HUES64 (cell line): ENCODE results near the gene TRIM5. TPM values are rescaled to one million over a fixed set of nuclear protein-coding genes. Genes with fewer than 3 reads are reported as not detected.
A peak's percentile ranks its signal among the peaks of the same experiment; 100 is the strongest.
"Not testable (repeated sequence)": the region's sequence is repeated elsewhere in the genome, so short reads cannot be mapped to it uniquely, and the experiment has no call there.

ENCODE experiments used
- H3K27ac ChIP-seq: 2 replicates; pipeline ENCODE4 v1.7.0; 2013; ENCODE audit warnings: low read depth, low read length, inconsistent platforms
- H3K27me3 ChIP-seq: 2 replicates; pipeline ENCODE4 v1.6.1; 2013; ENCODE audit warnings: mild to moderate bottlenecking, low read length; ENCODE audit not compliant: insufficient read depth
- H3K36me3 ChIP-seq: 2 replicates; pipeline ENCODE4 v1.6.1; 2013; ENCODE audit warnings: mild to moderate bottlenecking, low read length; ENCODE audit not compliant: insufficient read depth
- H3K4me1 ChIP-seq: 2 replicates; pipeline ENCODE4 v1.6.1; 2013; ENCODE audit warnings: mild to moderate bottlenecking, low read length, moderate library complexity; ENCODE audit not compliant: insufficient read depth
- H3K4me3 ChIP-seq: 2 replicates; pipeline ENCODE4 v1.5.1; 2013; ENCODE audit warnings: mild to moderate bottlenecking, low read length, moderate library complexity
- H3K9ac ChIP-seq: 2 replicates; pipeline ENCODE4 v1.6.1; 2013; ENCODE audit warnings: mild to moderate bottlenecking, low read depth, low read length
- H3K9me3 ChIP-seq: 2 replicates; pipeline ENCODE4 v1.6.1; 2013; ENCODE audit warnings: low read depth, low read length; ENCODE audit not compliant: insufficient read depth
- WGBS: fragments of 150-250, 120-280 bp; methylation state at CpG from one replicate; pipeline ENCODE4 v1.1.7; 2013; ENCODE audit warnings: missing lambda C conversion rate; 5-methylcytosine and 5-hydroxymethylcytosine counted together
- polyA plus RNA-seq, 2 experiments: library from polyadenylated mRNA; stranded (reverse); fragments of 50-300 nt; gene quantifications; one replicate each; pipeline ENCODE4 v1.2.3, GENCODE V29; 2013

Gene TRIM5, protein sequence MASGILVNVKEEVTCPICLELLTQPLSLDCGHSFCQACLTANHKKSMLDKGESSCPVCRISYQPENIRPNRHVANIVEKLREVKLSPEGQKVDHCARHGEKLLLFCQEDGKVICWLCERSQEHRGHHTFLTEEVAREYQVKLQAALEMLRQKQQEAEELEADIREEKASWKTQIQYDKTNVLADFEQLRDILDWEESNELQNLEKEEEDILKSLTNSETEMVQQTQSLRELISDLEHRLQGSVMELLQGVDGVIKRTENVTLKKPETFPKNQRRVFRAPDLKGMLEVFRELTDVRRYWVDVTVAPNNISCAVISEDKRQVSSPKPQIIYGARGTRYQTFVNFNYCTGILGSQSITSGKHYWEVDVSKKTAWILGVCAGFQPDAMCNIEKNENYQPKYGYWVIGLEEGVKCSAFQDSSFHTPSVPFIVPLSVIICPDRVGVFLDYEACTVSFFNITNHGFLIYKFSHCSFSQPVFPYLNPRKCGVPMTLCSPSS
- 19.5 TPM for polyA plus RNA-seq (2013, experiment 1 of 2)
- polyA plus RNA-seq (2013, experiment 2 of 2) = 23.3 TPM

DNA sequence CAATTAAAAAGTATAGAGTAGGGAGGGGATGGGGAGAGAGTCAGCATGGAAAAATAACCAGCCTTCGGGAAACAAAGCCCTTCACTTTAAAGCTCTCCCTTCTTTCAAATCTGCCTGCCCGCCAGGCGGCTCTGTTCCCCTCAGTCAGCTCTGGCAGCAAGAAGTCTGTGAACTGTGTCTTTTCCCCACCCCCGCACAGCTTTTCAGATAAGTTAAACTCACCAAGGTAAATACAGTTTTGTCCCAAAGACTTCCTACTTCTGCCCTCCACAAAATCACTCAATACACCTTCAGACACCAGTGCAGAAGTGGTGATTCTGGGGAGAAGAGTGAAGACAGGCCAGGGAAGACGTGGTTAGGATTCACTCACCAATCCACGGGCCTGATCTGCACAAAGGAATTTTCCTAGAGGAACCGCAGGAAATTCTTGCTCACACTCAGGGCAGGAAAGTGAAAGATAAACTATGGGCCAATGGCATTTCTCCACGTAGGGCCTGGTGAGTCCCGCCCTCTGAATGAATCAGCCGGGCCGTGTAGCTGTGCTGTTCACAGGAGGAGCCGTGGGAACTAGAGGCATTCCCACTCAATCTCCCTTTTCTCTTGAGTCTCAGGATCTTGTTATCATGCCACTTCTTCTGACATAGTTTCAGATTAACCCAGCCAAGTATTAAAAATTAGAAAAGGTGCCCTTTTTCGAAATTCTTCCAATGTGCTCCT is at the start of gene TRIM5:
TRIM5 (minus strand) TSS at position 429 of the 717 bp plus-strand sequence. CDS start 4,897 bp downstream, outside the sequence.
- Histone ChIP-seq H3K9ac (peak within 1 kb of the TSS; percentile 87), H3K9me3 (no peaks in the 10 kb centered on the region), H3K36me3 (peaks cover 6% of the 10 kb centered on the region), H3K27ac (peak within 1 kb of the TSS; percentile 94), H3K4me1 (peaks cover 18% of the 10 kb centered on the region), H3K4me3 (peak within 1 kb of the TSS; percentile 57), H3K27me3 (no peaks in the 10 kb centered on the region)
- WGBS = 21% methylated on average over 13 of the region's 13 CpGs

GRCh38 chr11:5727691-5728090 is 42.8 kb upstream of the TRIM5 start:
- Histone ChIP-seq H3K4me1 (no peaks in the 10 kb centered on the region), H3K9ac (no peak overlapping the region), H3K36me3 (no peaks in the 10 kb centered on the region), H3K27ac (no peak overlapping the region), H3K4me3 (no peak overlapping the region), H3K27me3 (no peaks in the 10 kb centered on the region), H3K9me3 (no peaks in the 10 kb centered on the region)
- WGBS = 89% methylated on average over 1 of the region's 1 CpG

- 90% methylated on average over 1 of the region's 1 CpG for WGBS
- H3K4me3 ChIP-seq = no peak overlapping the region
- no peaks in the 10 kb centered on the region for H3K27me3 ChIP-seq
Observed at GRCh38 chr11:5726351-5726750, 41.5 kb upstream of the TRIM5 start.

DNA sequence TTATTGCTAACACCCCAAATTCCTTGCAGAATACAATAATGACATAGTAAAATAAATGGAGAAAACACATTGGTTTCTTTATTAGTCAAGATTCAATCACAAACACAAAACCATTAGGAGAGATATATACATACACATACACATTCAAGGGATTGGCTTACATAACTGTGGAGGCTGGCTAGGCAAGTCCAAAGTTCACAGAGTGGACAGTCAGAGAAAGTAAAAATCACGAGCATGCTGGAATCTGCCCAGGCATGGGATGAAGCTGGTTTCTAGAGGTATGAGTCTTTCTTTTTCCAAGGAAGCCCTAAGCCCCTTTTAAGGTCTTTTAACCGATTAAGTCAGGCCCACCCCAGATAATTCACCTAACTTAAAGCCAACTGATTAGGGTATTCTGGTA is 37.7 kb upstream of the TRIM5 start:
- Histone ChIP-seq H3K27me3 (no peaks in the 10 kb centered on the region), H3K36me3 (no peaks in the 10 kb centered on the region), H3K4me3 (no peak overlapping the region), H3K9ac (no peak overlapping the region), H3K27ac (no peak overlapping the region), H3K9me3 (no peaks in the 10 kb centered on the region), H3K4me1 (no peaks in the 10 kb centered on the region)
- WGBS = 90% methylated on average over 2 of the region's 2 CpGs

More at GRCh38 chr11:5726351-5726750, 41.5 kb upstream of the TRIM5 start:
- Histone ChIP-seq H3K9ac (no peak overlapping the region), H3K27ac (no peak overlapping the region), H3K36me3 (no peaks in the 10 kb centered on the region), H3K4me1 (no peaks in the 10 kb centered on the region), H3K9me3 (no peaks in the 10 kb centered on the region)

GRCh38 chr11:5719703-5720495 is 35.0 kb upstream of the TRIM5 start:
- 100% methylated on average over 2 of the region's 3 CpGs for WGBS
- Histone ChIP-seq H3K4me3 (no peak overlapping the region), H3K27me3 (no peaks in the 10 kb centered on the region), H3K9ac (no peak overlapping the region), H3K4me1 (no peaks in the 10 kb centered on the region), H3K9me3 (no peaks in the 10 kb centered on the region), H3K27ac (no peak overlapping the region), H3K36me3 (no peaks in the 10 kb centered on the region)

GRCh38 chr11:5716518-5716917 is 31.6 kb upstream of the TRIM5 start:
- WGBS = 91% methylated on average over 1 of the region's 1 CpG
- not testable (repeated sequence) for H3K9me3 ChIP-seq, H3K9ac ChIP-seq, H3K4me1 ChIP-seq, H3K4me3 ChIP-seq, H3K27me3 ChIP-seq, H3K27ac ChIP-seq, H3K36me3 ChIP-seq

DNA sequence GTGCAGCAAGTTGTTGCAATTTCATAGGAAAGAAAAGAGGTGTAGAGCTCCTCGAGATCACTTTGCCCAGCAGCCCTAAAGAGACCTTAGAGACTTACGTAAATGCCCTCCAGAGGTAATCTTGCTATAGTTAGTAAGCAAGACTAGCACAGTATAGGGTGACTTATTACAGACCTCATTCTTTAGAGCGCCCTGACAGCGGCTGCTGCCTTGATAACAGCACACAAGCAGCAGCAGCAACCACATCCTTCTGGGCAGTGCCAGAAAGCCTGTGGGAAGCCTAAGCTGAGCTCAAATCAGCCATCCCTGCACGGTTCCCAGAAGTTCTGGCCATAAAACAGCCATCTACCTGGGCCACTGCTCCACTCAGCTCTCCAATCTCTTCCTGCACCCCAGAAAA is 28.8 kb upstream of the TRIM5 start:
- no peak overlapping the region for H3K27ac ChIP-seq
- H3K27me3 ChIP-seq = no peaks in the 10 kb centered on the region
- H3K9ac ChIP-seq = no peak overlapping the region
- H3K9me3 ChIP-seq = no peaks in the 10 kb centered on the region
- no peaks in the 10 kb centered on the region for H3K4me1 ChIP-seq
- peaks cover 3% of the 10 kb centered on the region; the same call in 1 of the 2 replicates for H3K36me3 ChIP-seq
- WGBS = 92% methylated on average over 5 of the region's 5 CpGs
- no peak overlapping the region for H3K4me3 ChIP-seq

DNA sequence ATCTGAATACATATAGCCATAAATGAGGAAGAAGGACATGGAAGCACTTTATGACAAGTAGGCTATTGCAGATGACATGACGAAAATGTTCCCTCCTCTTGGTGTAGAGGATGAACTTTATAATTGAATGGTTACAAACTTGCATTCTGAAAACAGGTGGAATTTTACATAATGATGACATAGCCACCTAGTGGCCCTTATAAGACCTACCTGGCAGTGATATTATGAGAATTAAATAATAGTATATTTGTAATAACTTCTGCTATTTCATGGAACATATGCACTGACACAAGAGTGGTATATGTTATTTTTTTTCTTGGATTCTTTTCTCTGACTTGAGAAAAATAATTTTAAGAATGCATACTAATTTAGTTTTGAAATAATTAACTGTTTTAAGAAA is 27.6 kb upstream of the TRIM5 start:
- Histone ChIP-seq H3K27ac (no peak overlapping the region), H3K4me1 (no peaks in the 10 kb centered on the region), H3K4me3 (no peak overlapping the region), H3K27me3 (no peaks in the 10 kb centered on the region), H3K9ac (no peak overlapping the region), H3K36me3 (peaks cover 11% of the 10 kb centered on the region; the same call in 1 of the 2 replicates), H3K9me3 (no peaks in the 10 kb centered on the region)
- 93% methylated on average over 1 of the region's 1 CpG for WGBS

DNA sequence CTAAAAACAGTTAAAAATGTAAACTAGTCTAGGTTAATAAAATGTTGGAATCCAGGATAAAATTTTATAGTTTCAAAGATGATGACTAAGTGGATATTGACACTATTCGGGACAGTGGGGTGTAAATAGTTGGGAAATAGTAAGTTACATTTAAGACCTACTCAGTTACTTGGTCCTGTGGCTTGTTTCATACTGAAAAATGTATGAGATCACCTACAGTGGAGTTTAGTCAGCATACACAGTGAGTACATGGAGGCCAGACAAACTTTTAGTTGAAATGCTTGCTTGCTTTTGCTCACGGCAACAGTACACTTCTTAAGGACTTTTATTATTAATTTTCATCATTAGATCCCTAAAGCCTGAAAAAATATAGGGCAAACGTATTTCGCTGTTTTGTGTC is 20.8 kb upstream of the TRIM5 start:
- H3K36me3 ChIP-seq = peaks cover 42% of the 10 kb centered on the region
- H3K27ac ChIP-seq = no peak overlapping the region
- H3K9me3 ChIP-seq = no peaks in the 10 kb centered on the region
- H3K27me3 ChIP-seq = no peaks in the 10 kb centered on the region
- 89% methylated on average over 2 of the region's 4 CpGs for WGBS
- no peak overlapping the region for H3K4me3 ChIP-seq
- no peak overlapping the region for H3K9ac ChIP-seq
- no peaks in the 10 kb centered on the region for H3K4me1 ChIP-seq

DNA sequence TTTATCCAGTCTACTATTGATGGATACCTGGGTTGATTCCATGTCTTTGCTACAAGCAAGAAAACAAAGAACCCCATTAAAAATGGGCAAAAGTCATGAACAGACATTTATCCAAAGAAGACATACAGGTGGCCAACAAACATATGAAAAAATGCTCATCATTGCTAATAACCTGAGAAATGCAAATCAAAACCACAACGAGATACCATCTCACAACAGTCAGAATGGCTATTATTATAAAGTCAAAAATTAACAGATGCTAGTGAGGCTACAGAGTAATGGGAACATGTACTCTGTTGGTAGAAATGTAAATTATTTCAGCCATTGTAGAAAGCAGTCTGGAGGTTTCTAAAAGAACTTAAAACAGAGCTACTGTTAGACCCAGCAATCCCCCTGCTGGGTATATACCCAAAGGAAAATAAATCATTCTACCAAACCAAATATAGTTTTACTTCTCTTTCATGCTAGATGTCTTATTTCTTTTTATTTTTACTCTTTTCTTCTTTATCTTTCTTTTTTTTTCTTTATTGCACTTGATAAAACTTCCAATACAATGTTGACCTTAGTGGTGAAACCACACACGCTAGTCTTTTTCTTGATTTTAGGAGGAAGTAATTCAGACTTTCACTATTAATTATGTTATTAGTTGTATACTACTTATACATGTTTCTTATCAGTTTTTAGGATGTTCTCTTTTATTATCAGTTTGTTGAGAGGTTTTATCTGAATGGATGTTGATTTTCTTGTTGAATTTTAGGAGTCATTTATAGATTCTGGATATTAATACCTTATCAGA is 19.1 kb upstream of the TRIM5 start:
- Histone ChIP-seq H3K27me3 (no peaks in the 10 kb centered on the region), H3K9ac (no peak overlapping the region), H3K9me3 (no peaks in the 10 kb centered on the region), H3K4me3 (no peak overlapping the region), H3K4me1 (no peaks in the 10 kb centered on the region), H3K36me3 (peaks cover 46% of the 10 kb centered on the region), H3K27ac (no peak overlapping the region)
- WGBS = no CpG with 5 or more reads among the region's 2 CpGs
